Activated T-helper 17 cell treated with anti-CD3 and anti-CD28 coated beads, Interleukin-2, amount 50 U/mL, for 72 hours (primary cell): Measurements from ENCODE around the gene CLNS1A. TPM values are rescaled to one million over a fixed set of nuclear protein-coding genes. Genes with fewer than 3 reads are reported as not detected.
"Not testable (repeated sequence)": the region's sequence is repeated elsewhere in the genome, so short reads cannot be mapped to it uniquely, and the experiment has no call there.

Experiments used
- ATAC-seq: fragments of 150-1000 bp; cut with Tn5 transposase; replicated peaks from 2 replicates; pipeline ENCODE4 v1.10.0; 2021; ENCODE audit warnings: mild to moderate bottlenecking, moderate library complexity
- H3K27ac Mint-ChIP-seq: one replicate; pipeline ENCODE4 v1.8.0; 2022; ENCODE audit warnings: mixed read lengths
- H3K27me3 Mint-ChIP-seq: one replicate; pipeline ENCODE4 v1.8.0; 2022; ENCODE audit warnings: mixed read lengths
- H3K36me3 Mint-ChIP-seq: one replicate; pipeline ENCODE4 v1.8.0; 2022; ENCODE audit warnings: low read depth, mild to moderate bottlenecking, mixed read lengths
- H3K4me1 Mint-ChIP-seq: one replicate; pipeline ENCODE4 v1.8.0; 2022; ENCODE audit warnings: mixed read lengths
- H3K4me3 Mint-ChIP-seq: one replicate; pipeline ENCODE4 v1.8.0; 2022; ENCODE audit warnings: mild to moderate bottlenecking, mixed read lengths
- H3K9me3 Mint-ChIP-seq: one replicate; pipeline ENCODE4 v1.8.0; 2022; ENCODE audit warnings: mixed read lengths
- total RNA-seq, 2 donors: library from RNA; stranded (reverse); gene quantifications; one replicate each; pipeline ENCODE4 v1.2.3, GENCODE V29; 2022

Gene CLNS1A
- total RNA-seq, 2 donors from 2014 or later, result 142 to 160 TPM

DNA sequence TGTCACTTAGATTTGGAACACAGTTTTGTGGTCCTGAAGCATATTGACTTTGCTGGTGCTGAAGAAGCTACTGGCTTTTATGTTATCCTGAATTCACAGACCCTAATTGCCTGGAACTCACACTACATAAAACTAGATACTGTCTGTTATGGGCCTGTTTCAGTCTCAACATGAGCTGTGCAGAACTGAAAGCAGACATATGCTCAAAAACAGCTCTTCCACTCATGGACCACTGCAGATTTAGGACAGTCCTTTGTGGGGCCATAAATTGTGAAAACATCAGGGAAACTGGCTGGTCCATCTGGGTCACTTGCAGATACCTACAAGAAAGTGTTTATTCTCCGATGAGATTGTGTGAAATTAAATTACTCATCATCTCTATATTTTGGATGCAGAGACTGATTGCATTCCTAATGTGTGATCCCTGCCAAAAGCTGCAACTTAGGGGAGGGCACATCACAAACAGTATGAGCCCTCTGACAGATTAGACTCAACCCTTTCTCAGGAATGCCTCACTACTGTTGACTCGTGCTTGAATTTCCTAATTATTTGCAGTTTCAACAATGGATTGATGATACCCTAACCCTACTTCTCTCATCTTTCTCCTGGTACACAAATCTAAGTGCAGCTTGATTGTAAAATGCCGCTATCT lies 10.2 kb upstream of the CLNS1A start:
- H3K27ac Mint-ChIP-seq, result no peak overlapping the region

DNA sequence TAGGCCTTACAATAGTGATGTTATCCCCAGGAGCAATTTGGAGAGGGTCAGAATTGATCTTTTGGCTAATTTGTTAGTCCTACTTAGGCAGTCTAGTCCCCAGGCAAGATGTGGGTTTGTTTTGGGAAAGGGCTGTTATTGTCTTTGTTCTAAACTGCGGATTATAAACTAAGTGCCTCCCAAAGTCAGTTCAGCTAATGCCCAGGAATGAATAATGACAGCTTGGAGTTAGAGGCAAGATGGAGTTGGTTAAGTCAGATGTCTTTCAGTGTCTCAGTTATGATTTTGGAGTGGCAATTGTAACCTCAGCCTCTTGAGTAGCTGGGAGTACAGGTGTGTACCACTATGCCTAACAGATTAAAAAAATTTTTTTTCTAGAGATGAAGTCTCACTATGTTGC lies 7.3 kb upstream of the CLNS1A start:
- no peaks in the 10 kb centered on the region for H3K9me3 Mint-ChIP-seq
- ATAC-seq, result no peak
- H3K4me1 Mint-ChIP-seq, result peaks cover 4% of the 10 kb centered on the region
- H3K27ac Mint-ChIP-seq, result no peak overlapping the region
- no peak overlapping the region for H3K4me3 Mint-ChIP-seq
- H3K27me3 Mint-ChIP-seq, result peaks cover 5% of the 10 kb centered on the region
- H3K36me3 Mint-ChIP-seq, result no peaks in the 10 kb centered on the region

More for the DNA sequence above, 10.2 kb upstream of the CLNS1A start:
- H3K9me3 Mint-ChIP-seq, result no peaks in the 10 kb centered on the region
- H3K36me3 Mint-ChIP-seq, result no peaks in the 10 kb centered on the region
- peaks cover 5% of the 10 kb centered on the region for H3K27me3 Mint-ChIP-seq
- H3K4me3 Mint-ChIP-seq, result no peak overlapping the region
- peaks cover 4% of the 10 kb centered on the region for H3K4me1 Mint-ChIP-seq
- no peak for ATAC-seq

DNA sequence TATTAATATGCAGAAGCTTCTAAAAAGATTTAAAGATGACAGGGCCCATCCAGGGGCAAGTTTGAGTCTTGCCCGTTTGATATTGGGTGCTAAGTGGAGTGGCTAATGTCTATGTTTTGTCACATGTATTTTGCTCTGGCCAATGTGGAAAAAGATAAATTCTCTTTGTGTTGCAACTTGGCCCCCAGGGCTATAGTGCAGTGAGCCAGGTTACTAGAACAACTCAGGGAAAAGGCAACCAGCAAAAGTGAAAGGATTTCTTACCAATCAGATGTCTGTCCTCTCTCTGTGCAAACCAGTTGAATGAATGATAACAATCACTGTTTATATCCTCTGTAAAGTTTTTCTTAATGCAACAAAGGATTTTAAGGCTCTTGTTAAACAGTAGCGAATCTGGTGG lies 4.6 kb upstream of the CLNS1A start:
- Mint-ChIP-seq H3K9me3 (no peaks in the 10 kb centered on the region), H3K27ac (no peak overlapping the region), H3K4me1 (peaks cover 4% of the 10 kb centered on the region), H3K4me3 (no peak overlapping the region), H3K27me3 (peaks cover 5% of the 10 kb centered on the region), H3K36me3 (no peaks in the 10 kb centered on the region)
- ATAC-seq, result no peak

DNA sequence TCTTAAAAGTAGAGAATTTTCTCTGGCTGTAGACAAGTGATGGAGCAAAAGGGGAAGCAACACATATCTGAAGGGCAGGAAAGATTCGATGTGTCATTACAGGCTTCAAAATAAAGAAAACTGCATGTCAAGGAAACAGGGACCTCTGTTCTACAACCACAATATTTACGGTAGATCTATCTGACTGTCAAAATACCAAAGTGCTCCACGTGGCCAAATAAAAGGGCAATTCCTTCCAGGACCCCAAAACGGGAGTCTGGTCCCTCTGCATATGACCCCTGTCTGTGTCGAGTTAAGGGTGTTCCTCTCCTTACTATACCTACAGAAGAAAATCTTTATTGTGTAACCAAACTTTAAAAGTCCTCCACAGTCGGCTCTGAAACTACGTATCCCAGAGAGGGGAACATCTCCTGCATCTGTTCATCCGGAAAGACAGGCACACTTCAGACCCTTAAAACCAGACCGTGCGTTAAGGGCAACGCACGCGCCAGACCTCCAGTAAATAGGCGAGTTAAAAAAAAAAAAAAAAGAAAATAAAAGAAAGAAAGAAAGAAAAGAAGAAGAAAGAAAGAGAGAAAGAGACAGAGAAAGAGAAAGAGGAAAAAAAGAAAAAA lies 756 bp downstream of the CLNS1A start:
- peak overlapping the region; percentile 81 for H3K27ac Mint-ChIP-seq
- H3K4me1 Mint-ChIP-seq, result peaks cover 15% of the 10 kb centered on the region
- H3K36me3 Mint-ChIP-seq, result peaks cover 47% of the 10 kb centered on the region
- no peak for ATAC-seq
- H3K9me3 Mint-ChIP-seq, result no peaks in the 10 kb centered on the region
- no peaks in the 10 kb centered on the region for H3K27me3 Mint-ChIP-seq
- peak overlapping the region; percentile 86 for H3K4me3 Mint-ChIP-seq

DNA sequence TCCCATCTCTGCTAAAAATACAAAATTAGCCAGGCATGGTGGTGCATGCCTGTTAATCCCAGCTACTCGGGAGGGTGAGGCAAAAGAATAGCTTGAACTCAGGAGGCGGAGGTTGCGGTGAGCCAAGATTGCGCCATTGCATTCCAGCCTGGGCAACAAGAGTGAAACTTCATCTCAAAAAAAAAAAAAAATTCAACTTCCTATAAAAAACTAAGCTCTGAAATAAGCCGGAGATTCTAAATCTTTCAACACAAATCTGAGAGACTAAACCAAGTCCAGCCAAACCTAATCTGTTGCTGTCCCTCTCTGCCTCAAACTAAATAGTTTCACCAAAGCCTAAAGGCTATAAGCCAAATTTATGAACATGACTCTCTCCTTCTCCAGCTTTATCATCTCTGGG lies 3.7 kb downstream of the CLNS1A start:
- H3K27ac Mint-ChIP-seq, H3K9me3 Mint-ChIP-seq, ATAC-seq, H3K27me3 Mint-ChIP-seq: not testable (repeated sequence)
- Mint-ChIP-seq H3K4me3 (peak overlapping the region; percentile 30), H3K4me1 (peaks cover 27% of the 10 kb centered on the region), H3K36me3 (peaks cover 69% of the 10 kb centered on the region)

DNA sequence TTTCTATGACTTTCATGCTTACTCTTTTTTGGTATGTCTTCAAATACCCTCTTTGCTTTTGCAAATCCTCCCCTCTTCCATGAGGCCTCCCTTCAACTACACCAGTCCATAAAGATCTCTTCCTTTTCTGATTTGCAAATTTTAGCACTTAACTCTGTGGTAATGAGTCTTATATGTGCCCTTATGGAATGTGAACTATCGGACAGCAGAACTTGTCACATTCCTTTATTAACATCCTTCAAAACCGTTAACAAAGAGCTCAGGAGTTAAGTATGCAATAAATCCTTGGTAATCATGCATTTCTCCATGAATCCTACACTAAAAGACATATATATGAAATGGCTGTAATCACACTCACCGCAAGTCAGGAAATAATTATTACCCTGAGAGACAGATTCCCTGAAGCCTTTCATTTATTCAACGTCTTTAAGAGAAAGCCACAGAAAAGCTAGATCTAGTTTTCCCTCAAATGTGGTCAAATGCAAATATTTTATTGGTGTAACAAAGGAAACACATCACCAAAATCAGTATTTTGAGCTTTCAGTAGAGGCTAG lies 7.4 kb downstream of the CLNS1A start:
- Mint-ChIP-seq H3K27ac (peak overlapping the region; percentile 44), H3K4me1 (peaks cover 15% of the 10 kb centered on the region), H3K27me3 (no peaks in the 10 kb centered on the region), H3K9me3 (no peaks in the 10 kb centered on the region), H3K4me3 (peak overlapping the region; percentile 62), H3K36me3 (peaks cover 86% of the 10 kb centered on the region)
- ATAC-seq, result no peak

DNA sequence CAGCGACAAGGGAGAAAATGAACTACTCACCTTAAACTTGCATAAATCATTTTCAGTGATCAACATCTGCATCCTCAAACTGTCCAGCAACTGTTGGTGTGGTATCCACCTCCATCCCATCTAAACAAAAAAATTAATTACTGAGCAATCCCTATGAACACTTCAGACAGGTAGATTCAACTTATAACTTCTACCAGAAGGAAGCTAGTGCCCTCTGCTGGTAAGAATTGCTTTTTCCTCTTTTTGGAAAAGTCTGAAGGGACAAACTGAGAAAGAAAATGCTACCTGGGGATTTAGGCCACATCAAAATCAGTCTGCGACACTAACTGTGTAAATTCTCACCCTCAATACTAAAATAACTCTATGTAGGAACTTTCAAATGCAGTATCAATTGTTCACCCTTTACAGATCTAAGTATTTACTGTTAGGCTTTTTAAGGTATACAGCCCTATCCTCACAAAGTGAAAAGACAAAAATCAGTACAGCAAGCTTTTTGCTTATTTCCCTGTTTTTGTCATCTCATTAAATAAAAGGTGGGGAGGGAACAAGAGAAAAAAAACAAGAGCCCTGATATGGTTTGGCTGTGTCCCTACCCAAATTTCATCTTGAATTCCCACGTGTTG lies 17.9 kb downstream of the CLNS1A start:
- H3K4me3 Mint-ChIP-seq, result no peak overlapping the region
- H3K9me3 Mint-ChIP-seq, result no peaks in the 10 kb centered on the region
- H3K36me3 Mint-ChIP-seq, result peaks cover 100% of the 10 kb centered on the region
- no peaks in the 10 kb centered on the region for H3K4me1 Mint-ChIP-seq
- ATAC-seq, result no peak
- H3K27ac Mint-ChIP-seq, result no peak overlapping the region
- H3K27me3 Mint-ChIP-seq, result no peaks in the 10 kb centered on the region

DNA sequence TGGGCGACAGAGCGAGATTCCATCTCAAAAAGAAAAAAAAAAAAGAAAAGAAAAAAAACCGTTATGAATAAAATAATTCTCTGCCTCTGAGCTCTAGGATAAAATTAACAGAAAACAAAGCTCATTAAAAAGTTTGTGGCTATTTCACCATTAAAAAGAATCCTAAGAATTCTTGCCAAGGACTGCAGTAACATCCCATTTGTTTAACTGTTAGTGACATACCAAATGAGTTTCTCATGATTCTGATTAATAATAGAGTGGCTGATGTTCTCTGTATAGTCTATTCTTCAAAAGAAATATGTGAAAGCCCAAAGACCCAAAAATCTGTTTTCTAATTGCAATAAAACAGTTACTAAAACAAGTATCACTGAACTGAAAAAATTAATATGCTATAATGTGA lies 19.7 kb downstream of the CLNS1A start:
- Mint-ChIP-seq H3K27ac (no peak overlapping the region), H3K36me3 (peaks cover 100% of the 10 kb centered on the region), H3K9me3 (no peaks in the 10 kb centered on the region), H3K4me1 (no peaks in the 10 kb centered on the region), H3K4me3 (no peak overlapping the region), H3K27me3 (no peaks in the 10 kb centered on the region)
- no peak for ATAC-seq

DNA sequence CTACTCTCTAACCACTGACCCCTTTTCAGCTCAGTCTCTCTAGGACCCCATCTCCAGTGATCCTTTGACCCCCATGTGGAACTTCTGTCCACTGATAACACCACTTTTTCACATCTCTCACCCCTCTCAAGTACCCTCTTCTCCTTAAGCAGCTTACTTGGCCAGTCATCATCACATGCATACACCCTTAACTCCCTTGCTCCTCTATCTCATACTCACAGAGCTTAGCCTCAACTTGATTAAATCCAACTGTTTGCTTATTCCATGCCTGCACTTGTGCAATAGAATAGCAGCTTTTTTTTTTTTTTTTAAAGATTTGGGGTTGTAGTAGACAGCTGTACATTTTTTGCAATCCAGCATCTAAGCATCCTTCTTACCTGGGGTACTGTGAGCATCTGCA lies 25.7 kb downstream of the CLNS1A start:
- H3K4me1 Mint-ChIP-seq, result no peaks in the 10 kb centered on the region
- no peaks in the 10 kb centered on the region for H3K9me3 Mint-ChIP-seq
- ATAC-seq, result no peak
- no peak overlapping the region for H3K27ac Mint-ChIP-seq
- H3K4me3 Mint-ChIP-seq, result no peak overlapping the region
- H3K36me3 Mint-ChIP-seq, result peaks cover 99% of the 10 kb centered on the region
- no peaks in the 10 kb centered on the region for H3K27me3 Mint-ChIP-seq

DNA sequence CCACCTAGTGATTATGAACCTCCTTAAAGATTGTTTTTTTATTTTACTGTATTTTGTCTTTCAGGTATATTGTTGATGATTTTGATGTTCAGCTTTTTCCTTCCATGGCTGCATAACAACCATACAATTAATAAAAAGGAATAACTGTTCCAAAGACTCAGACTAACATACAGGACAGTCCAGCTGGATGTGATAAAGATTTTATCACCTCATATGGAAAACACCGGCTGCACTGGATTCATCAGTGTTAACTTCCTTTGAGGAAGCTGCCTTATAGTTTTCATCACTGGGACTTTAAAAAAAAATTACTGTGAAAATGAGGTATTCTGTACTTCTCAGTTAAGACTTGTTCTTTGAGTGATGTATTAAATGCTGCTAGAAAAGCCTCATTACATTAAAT lies 28.4 kb downstream of the CLNS1A start:
- no peaks in the 10 kb centered on the region for H3K4me1 Mint-ChIP-seq
- H3K36me3 Mint-ChIP-seq, result peaks cover 88% of the 10 kb centered on the region
- no peaks in the 10 kb centered on the region for H3K27me3 Mint-ChIP-seq
- no peaks in the 10 kb centered on the region for H3K9me3 Mint-ChIP-seq
- no peak overlapping the region for H3K27ac Mint-ChIP-seq
- no peak overlapping the region for H3K4me3 Mint-ChIP-seq
- ATAC-seq, result no peak

DNA sequence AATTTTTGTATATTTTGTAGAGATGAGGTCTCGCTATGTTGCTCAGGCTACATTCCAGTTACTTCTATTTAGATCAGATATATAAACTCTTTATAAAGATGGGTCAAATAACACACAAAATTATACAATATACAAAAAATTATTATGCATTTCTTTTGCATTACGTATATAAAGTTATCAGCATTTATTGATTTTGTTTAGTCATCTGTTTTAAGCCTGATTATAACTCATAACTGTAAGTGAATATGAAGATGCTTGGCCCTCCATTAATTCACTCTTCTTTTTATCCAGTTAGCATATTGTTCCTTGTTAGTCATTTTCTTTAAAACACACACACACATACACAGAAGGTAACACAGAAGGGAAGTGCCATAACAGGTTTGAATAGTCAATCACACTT lies 33.3 kb downstream of the CLNS1A start:
- no peaks in the 10 kb centered on the region for H3K4me1 Mint-ChIP-seq
- no peaks in the 10 kb centered on the region for H3K27me3 Mint-ChIP-seq
- no peak overlapping the region for H3K4me3 Mint-ChIP-seq
- no peak for ATAC-seq
- H3K36me3 Mint-ChIP-seq, result peaks cover 38% of the 10 kb centered on the region
- H3K27ac Mint-ChIP-seq, result no peak overlapping the region
- no peaks in the 10 kb centered on the region for H3K9me3 Mint-ChIP-seq

DNA sequence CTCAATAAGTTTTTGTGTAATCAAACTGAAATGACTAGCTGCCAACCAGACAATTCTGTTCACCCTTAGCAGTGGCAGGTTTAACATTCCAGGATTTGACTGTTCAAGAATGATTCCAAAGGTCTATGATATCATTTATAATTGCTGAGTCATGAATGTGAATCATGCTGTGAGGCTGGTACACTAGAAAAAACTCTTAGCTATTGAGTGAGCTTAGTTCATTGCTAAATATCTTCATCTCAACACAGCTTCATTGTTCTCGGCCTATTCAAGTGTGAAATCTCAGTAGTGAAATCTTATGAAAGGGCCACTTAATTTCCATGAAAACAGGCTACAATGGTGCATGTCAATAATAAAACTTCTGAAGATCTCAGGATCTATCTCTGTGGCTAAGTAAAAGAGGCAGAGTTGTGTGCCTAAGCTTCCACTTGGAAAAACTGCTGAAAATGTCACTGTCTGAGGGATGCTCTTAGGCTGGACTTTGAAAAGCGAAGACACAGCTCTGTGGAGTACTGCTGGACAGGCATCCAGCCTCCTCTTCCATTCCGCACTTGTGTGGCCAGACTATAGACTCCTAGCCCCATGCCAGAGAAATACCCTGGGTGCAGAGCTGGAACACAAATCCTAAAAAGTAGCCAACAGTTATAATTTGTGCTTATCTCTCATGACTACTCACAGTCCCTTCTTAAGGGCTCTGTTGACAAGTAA lies 35.1 kb downstream of the CLNS1A start:
- Mint-ChIP-seq H3K4me1 (no peaks in the 10 kb centered on the region), H3K36me3 (peaks cover 22% of the 10 kb centered on the region), H3K27ac (no peak overlapping the region), H3K9me3 (no peaks in the 10 kb centered on the region), H3K27me3 (no peaks in the 10 kb centered on the region), H3K4me3 (no peak overlapping the region)
- ATAC-seq, result peak; percentile 28

DNA sequence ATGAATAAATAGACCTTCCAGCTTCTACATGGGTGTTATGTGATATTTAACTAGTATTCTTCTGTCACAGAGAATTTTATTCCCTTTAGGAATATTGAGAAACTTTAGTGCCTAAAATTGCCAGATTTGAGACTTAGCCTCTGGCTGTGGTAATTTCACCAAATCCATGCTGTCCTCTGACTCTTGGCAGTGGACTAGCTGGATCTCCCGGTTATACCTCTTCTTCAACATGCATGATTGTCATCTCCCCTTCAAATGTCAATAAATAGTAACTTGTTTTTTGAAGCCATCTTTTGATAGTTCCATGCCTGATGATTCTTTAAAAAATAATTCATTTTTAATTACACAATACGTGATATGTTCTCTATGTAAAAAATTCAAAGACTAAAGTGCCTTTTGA lies 39.4 kb downstream of the CLNS1A start:
- Mint-ChIP-seq H3K36me3 (no peaks in the 10 kb centered on the region), H3K4me1 (no peaks in the 10 kb centered on the region), H3K27ac (no peak overlapping the region), H3K27me3 (no peaks in the 10 kb centered on the region), H3K9me3 (no peaks in the 10 kb centered on the region), H3K4me3 (no peak overlapping the region)
- no peak for ATAC-seq

DNA sequence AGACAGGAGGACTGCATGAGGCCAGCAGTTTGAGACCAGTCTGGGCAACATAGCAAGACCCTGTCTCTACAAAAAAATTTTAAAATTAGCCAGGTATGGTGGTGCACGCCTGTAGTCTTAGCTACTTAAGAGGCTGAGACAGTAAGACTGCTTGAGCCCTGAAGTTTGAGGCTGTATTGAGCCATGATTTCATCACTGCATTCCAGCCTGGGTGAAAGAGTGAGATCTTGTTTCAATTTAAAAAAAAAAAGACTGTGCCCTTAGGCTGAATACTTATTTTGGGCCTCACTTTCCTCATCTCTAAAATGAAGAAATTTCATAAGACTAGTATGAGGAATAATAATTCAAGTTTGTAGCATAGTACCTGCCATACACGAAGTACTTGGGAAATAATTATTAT lies 41.0 kb downstream of the CLNS1A start:
- no peaks in the 10 kb centered on the region for H3K4me1 Mint-ChIP-seq
- H3K9me3 Mint-ChIP-seq, result no peaks in the 10 kb centered on the region
- no peak overlapping the region for H3K4me3 Mint-ChIP-seq
- no peaks in the 10 kb centered on the region for H3K27me3 Mint-ChIP-seq
- no peaks in the 10 kb centered on the region for H3K36me3 Mint-ChIP-seq
- no peak overlapping the region for H3K27ac Mint-ChIP-seq
- no peak for ATAC-seq
